Smooth muscle cell (in vitro differentiated cells): ENCODE data around the gene S100A8. TPM values are rescaled to one million over a fixed set of nuclear protein-coding genes. Genes with fewer than 3 reads are reported as not detected.

Experiments
- DNase-seq: peaks from one replicate; lab custom pipeline; 2025; ENCODE audit not compliant: unreplicated experiment; lab: John Stamatoyannopoulos, UW
- H2AFZ ChIP-seq: fragments of 200-600 bp; sonication (generic); 2 replicates; pipeline ENCODE4 v1.6.0; 2016; ENCODE audit warnings: antibody characterized with exemption, low read depth, mild to moderate bottlenecking
- H3F3A ChIP-seq: fragments of 200-600 bp; sonication (generic); 2 replicates; pipeline ENCODE4 v1.6.0; 2017; ENCODE audit warnings: antibody characterized with exemption, low read depth
- H3K27ac ChIP-seq: fragments of 200-600 bp; sonication (generic); 2 replicates; pipeline ENCODE4 v1.5.1; 2016; ENCODE audit warnings: low read depth, mild to moderate bottlenecking
- H3K27me3 ChIP-seq: fragments of 200-600 bp; sonication (generic); 2 replicates; pipeline ENCODE4 v1.6.1; 2016; ENCODE audit warnings: low read depth, mild to moderate bottlenecking
- H3K36me3 ChIP-seq: fragments of 200-600 bp; sonication (generic); 2 replicates; pipeline ENCODE4 v1.5.1; 2016; ENCODE audit warnings: low read depth
- H3K4me1 ChIP-seq: fragments of 200-600 bp; sonication (generic); 2 replicates; pipeline ENCODE4 v1.5.1; 2016; ENCODE audit warnings: low read depth
- H3K4me2 ChIP-seq: fragments of 200-600 bp; sonication (generic); 2 replicates; pipeline ENCODE4 v1.6.0; 2016; ENCODE audit warnings: mild to moderate bottlenecking
- H3K4me3 ChIP-seq: fragments of 200-600 bp; sonication (generic); 2 replicates; pipeline ENCODE4 v1.5.1; 2016; ENCODE audit warnings: mild to moderate bottlenecking
- H3K79me2 ChIP-seq: fragments of 200-600 bp; sonication (generic); 2 replicates; pipeline ENCODE4 v1.6.0; 2016; ENCODE audit warnings: low read depth, mild to moderate bottlenecking
- H3K9ac ChIP-seq: fragments of 200-600 bp; sonication (generic); 2 replicates; pipeline ENCODE4 v1.6.0; 2016; ENCODE audit warnings: low read depth
- H3K9me3 ChIP-seq: fragments of 200-600 bp; sonication (generic); replicated peaks from 2 replicates; pipeline ENCODE4 v1.5.1; 2016; ENCODE audit warnings: low read depth
- H4K20me1 ChIP-seq: fragments of 200-600 bp; sonication (generic); 2 replicates; pipeline ENCODE4 v1.6.0; 2016; ENCODE audit warnings: low read depth
- CTCF ChIP-seq: fragments of 200-600 bp; sonication (generic); IDR thresholded peaks from 2 replicates; pipeline ENCODE4 v1.5.1; 2017; ENCODE audit warnings: borderline replicate concordance, mild to moderate bottlenecking, antibody characterized with exemption; ENCODE audit not compliant: insufficient read depth, poor library complexity, severe bottlenecking
- WGBS: methylation state at CpG from one replicate; pipeline ENCODE4 v1.1.7; 2016; ENCODE audit warnings: low lambda C conversion rate; 5-methylcytosine and 5-hydroxymethylcytosine counted together
- polyA plus RNA-seq: library from polyadenylated mRNA; unstranded; fragments of >200 nt; fragmentation: Nextera tagmentation; extraction: Ambion mirVana; gene quantifications from 2 replicates; pipeline ENCODE4 v1.2.1, GENCODE V29; 2016
- total RNA-seq: library from RNA; depleted of rRNA; stranded (reverse); fragments of >200 nt; gene quantifications from 2 replicates; pipeline ENCODE4 v1.2.3, GENCODE V29; 2014

The S100A8 gene
- total and polyA plus RNA-seq, 2 experiments from 2014 or later = 0.79 TPM; not detected in 1

DNA sequence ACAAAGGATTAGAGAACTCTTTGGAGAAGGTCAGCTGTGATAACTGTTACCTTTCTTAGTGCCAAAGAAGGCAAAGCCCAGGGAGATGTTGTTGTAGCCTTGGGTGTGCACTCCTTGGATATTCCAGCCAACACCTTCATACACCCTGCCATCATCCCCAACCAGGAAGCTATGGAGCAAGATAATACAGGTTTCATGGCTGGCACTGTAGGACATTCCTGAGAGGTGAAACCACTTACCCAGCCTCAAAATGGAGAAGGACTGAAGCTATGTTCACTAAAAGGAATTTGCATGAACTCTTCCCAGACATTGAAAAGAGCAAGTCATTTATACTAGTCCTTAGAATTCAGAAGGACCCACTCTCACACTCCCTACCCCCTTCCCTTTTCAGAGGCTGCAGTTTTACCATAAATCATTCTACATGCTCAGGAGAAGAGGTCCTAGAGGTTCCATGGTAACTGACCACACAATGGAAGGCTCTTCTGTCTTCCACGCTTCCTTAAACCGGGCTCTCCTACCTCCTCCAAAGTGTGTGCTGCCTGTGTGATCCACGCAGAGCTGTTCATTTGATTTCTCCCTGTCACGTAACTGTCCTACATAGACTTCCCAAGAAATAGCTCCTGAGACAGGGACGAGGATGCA is 47.7 kb downstream of the S100A8 start:
- no peaks in the 10 kb centered on the region for H3K79me2 ChIP-seq
- 48% methylated on average over 5 of the region's 5 CpGs for WGBS
- H3K27me3 ChIP-seq = no peaks in the 10 kb centered on the region

DNA sequence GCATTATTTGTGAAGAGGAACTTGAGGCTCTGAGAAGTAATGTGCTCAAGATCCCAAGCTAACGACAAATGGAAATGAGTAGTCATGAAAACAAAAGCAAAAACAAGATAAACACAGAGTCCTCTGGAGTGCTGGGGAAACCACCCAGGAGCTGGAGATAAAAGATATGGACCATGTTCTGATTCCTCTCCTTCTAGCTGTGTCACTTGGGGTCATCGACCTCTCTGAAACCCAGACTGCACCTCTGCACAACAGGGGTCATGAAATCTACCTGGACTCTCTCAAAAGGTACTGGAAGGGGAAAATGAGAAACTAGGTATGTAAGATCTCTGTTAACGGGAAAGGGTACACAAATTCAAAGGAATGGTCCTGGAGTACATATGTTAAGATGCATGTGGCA is 48.7 kb downstream of the S100A8 start:
- Histone ChIP-seq H3K27ac (no peak overlapping the region), H3K27me3 (no peaks in the 10 kb centered on the region), H3K9me3 (no peaks in the 10 kb centered on the region), H4K20me1 (no peaks in the 10 kb centered on the region), H3K4me2 (no peak overlapping the region), H3K36me3 (no peaks in the 10 kb centered on the region), H3K79me2 (no peaks in the 10 kb centered on the region), H3F3A (no peaks in the 10 kb centered on the region), H3K9ac (no peak overlapping the region), H3K4me3 (no peak overlapping the region), H3K4me1 (no peaks in the 10 kb centered on the region), H2AFZ (no peak overlapping the region)
- DNase-seq = no peak
- TF ChIP-seq CTCF = no peak
- 71% methylated on average over 3 of the region's 3 CpGs for WGBS

More for the DNA sequence above, 47.7 kb downstream of the S100A8 start:
- no peak for TF ChIP-seq CTCF
- H3K36me3 ChIP-seq = no peaks in the 10 kb centered on the region
- no peak overlapping the region for H3K27ac ChIP-seq
- DNase-seq = no peak
- H4K20me1 ChIP-seq = no peaks in the 10 kb centered on the region
- no peak overlapping the region for H3K9ac ChIP-seq
- no peak overlapping the region for H3K4me2 ChIP-seq
- H3K4me1 ChIP-seq = no peaks in the 10 kb centered on the region
- no peak overlapping the region for H2AFZ ChIP-seq
- no peaks in the 10 kb centered on the region for H3F3A ChIP-seq
- H3K9me3 ChIP-seq = no peaks in the 10 kb centered on the region
- H3K4me3 ChIP-seq = no peak overlapping the region

DNA sequence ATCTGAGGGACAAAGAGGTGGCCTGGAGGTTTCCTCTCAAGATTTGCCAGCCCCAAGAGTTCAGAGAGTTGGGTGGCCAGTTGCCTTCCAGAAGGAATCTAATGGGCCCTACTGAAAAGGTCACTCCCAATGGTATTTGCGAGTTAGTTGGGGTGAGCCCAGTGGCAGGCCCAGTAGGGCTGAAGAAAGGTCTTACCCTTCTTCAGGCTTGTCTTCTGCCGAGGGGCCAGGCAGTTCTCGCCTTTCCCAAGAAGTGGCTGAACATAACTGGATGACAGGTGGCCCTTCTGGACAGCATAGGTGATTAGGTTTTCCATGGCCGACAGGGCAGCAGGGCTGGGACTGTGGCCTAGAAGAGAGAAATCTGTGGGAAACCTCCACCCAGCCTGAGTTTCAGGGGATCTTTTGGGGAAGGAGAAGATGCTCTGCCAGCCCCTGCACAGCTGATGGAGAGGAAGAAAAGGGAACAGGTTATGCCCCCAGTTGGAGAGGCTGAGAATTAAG is 49.4 kb downstream of the S100A8 start:
- Histone ChIP-seq H2AFZ (no peak overlapping the region), H3K27ac (no peak overlapping the region), H3K4me3 (no peak overlapping the region), H3K27me3 (no peaks in the 10 kb centered on the region), H3F3A (no peaks in the 10 kb centered on the region), H3K4me1 (no peaks in the 10 kb centered on the region), H3K36me3 (no peaks in the 10 kb centered on the region), H3K9ac (no peak overlapping the region), H3K79me2 (no peaks in the 10 kb centered on the region), H4K20me1 (no peaks in the 10 kb centered on the region), H3K9me3 (no peaks in the 10 kb centered on the region), H3K4me2 (no peak overlapping the region)
- no peak for TF ChIP-seq CTCF
- WGBS = 73% methylated on average over 4 of the region's 4 CpGs
- no peak for DNase-seq

GRCh38 chr1:153340356-153340755 is 50.5 kb downstream of the S100A8 start:
- no peak overlapping the region for H3K4me2 ChIP-seq
- H2AFZ ChIP-seq = no peak overlapping the region
- no peak for DNase-seq
- no peaks in the 10 kb centered on the region for H3K27me3 ChIP-seq
- no peaks in the 10 kb centered on the region for H3K9me3 ChIP-seq
- 87% methylated on average over 10 of the region's 10 CpGs for WGBS
- no peaks in the 10 kb centered on the region for H3K79me2 ChIP-seq
- H3K4me3 ChIP-seq = no peak overlapping the region
- no peaks in the 10 kb centered on the region for H3K36me3 ChIP-seq
- TF ChIP-seq CTCF = no peak
- no peak overlapping the region for H3K9ac ChIP-seq
- no peak overlapping the region for H3K27ac ChIP-seq
- H3K4me1 ChIP-seq = no peaks in the 10 kb centered on the region
- no peaks in the 10 kb centered on the region for H4K20me1 ChIP-seq
- H3F3A ChIP-seq = no peaks in the 10 kb centered on the region
